ENCODE data around the gene KLHL14. TPM values are rescaled to one million over a fixed set of nuclear protein-coding genes. Genes with fewer than 3 reads are reported as not detected.

KLHL14 gene
- total and polyA plus RNA-seq, 2 donors = 0.24 to 0.64 TPM

- Histone ChIP-seq H3K9me3 (ENCODE audit: control insufficient read depth in 2 of 2, insufficient read depth in 1 of 2, low read length in 1 of 2) (no peaks in the 10 kb centered on the region), H3K36me3 (ENCODE audit: control insufficient read depth in 2 of 2, insufficient read depth in 2 of 2, low read length in 1 of 2) (no peaks in the 10 kb centered on the region), H3K27me3 (ENCODE audit: control insufficient read depth in 2 of 2, insufficient read depth in 1 of 2, low read length in 1 of 2) (no peaks in the 10 kb centered on the region), H3K4me3 (ENCODE audit: low read length in 2 of 2) (no peak overlapping the region), H3K27ac (ENCODE audit: low read depth in 1 of 2, low read length in 1 of 2) (no peak overlapping the region), H3K4me1 (ENCODE audit: control insufficient read depth in 2 of 2, insufficient read depth in 2 of 2, low read length in 2 of 2) (no peaks in the 10 kb centered on the region)
- 94% methylated on average over 1 of the region's 1 CpG for WGBS
- DNase-seq (ENCODE audit: low read depth in 6 of 9, low spot score in 9 of 9) = no peak
Observed at GRCh38 chr18:32712860-32713259, 60.0 kb downstream of the KLHL14 start.

GRCh38 chr18:32711862-32712261, 61.0 kb downstream of the KLHL14 start:
- Histone ChIP-seq H3K9me3 (ENCODE audit: control insufficient read depth in 2 of 2, insufficient read depth in 1 of 2, low read length in 1 of 2) (no peaks in the 10 kb centered on the region), H3K27me3 (ENCODE audit: control insufficient read depth in 2 of 2, insufficient read depth in 1 of 2, low read length in 1 of 2) (no peaks in the 10 kb centered on the region), H3K27ac (ENCODE audit: low read depth in 1 of 2, low read length in 1 of 2) (no peak overlapping the region), H3K4me3 (ENCODE audit: low read length in 2 of 2) (no peak overlapping the region), H3K4me1 (ENCODE audit: control insufficient read depth in 2 of 2, insufficient read depth in 2 of 2, low read length in 2 of 2) (no peaks in the 10 kb centered on the region), H3K36me3 (ENCODE audit: control insufficient read depth in 2 of 2, insufficient read depth in 2 of 2, low read length in 1 of 2) (no peaks in the 10 kb centered on the region)
- 92% methylated on average over 2 of the region's 2 CpGs for WGBS
- DNase-seq (ENCODE audit: low read depth in 6 of 9, low spot score in 9 of 9) = no peak

DNA sequence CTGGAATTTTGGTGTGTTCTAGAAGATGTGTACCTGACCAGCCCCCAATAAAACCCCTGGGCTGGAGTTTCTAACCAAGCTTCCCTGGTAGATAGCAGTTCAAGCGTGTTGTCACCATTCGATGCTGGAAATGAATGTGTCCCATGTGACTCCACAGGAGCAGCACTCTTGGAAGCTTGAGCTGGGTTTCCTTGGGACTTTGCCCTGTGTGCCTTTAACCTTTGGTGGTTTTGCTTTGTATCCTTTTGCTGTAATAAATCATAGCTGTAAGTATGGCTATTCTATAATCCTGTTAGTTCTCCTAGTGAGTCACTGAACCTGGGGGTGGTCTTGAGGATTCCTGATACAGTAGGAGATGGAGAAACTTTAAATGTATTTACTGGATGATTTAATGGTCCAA, 65.2 kb downstream of the KLHL14 start:
- H3K4me3 ChIP-seq (ENCODE audit: low read length in 2 of 2) = no peak overlapping the region
- no peaks in the 10 kb centered on the region for H3K36me3 ChIP-seq (ENCODE audit: control insufficient read depth in 2 of 2, insufficient read depth in 2 of 2, low read length in 1 of 2)
- H3K4me1 ChIP-seq (ENCODE audit: control insufficient read depth in 2 of 2, insufficient read depth in 2 of 2, low read length in 2 of 2) = no peaks in the 10 kb centered on the region
- WGBS = 90% methylated on average over 2 of the region's 2 CpGs
- H3K9me3 ChIP-seq (ENCODE audit: control insufficient read depth in 2 of 2, insufficient read depth in 1 of 2, low read length in 1 of 2) = no peaks in the 10 kb centered on the region
- H3K27me3 ChIP-seq (ENCODE audit: control insufficient read depth in 2 of 2, insufficient read depth in 1 of 2, low read length in 1 of 2) = no peaks in the 10 kb centered on the region
- H3K27ac ChIP-seq (ENCODE audit: low read depth in 1 of 2, low read length in 1 of 2) = no peak overlapping the region
- DNase-seq (ENCODE audit: low read depth in 6 of 9, low spot score in 9 of 9) = no peak

DNA sequence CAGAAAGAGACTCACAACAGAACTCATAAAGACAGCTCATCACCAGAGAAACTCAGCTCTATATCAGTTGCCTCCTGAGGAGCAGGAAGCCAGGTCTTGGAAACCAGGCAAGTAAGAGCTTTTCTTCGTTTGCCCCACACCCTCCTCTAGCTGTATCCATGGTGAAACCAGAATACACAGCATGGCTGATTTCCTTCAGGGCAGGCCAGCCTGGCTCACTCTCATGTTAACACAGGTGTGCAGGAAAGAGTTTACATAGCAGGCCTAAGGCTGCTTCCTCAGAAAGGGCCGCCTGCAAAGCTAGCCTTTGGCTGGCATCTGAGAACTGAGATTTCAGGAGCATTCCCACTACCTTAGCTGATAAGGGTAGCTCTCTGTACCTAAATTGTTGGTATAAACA, 65.7 kb downstream of the KLHL14 start:
- no peaks in the 10 kb centered on the region for H3K9me3 ChIP-seq (ENCODE audit: control insufficient read depth in 2 of 2, insufficient read depth in 1 of 2, low read length in 1 of 2)
- 82% methylated on average over 2 of the region's 2 CpGs for WGBS
- H3K36me3 ChIP-seq (ENCODE audit: control insufficient read depth in 2 of 2, insufficient read depth in 2 of 2, low read length in 1 of 2) = no peaks in the 10 kb centered on the region
- no peak overlapping the region for H3K4me3 ChIP-seq (ENCODE audit: low read length in 2 of 2)
- DNase-seq (ENCODE audit: low read depth in 6 of 9, low spot score in 9 of 9) = no peak
- H3K27ac ChIP-seq (ENCODE audit: low read depth in 1 of 2, low read length in 1 of 2) = no peak overlapping the region
- no peaks in the 10 kb centered on the region for H3K27me3 ChIP-seq (ENCODE audit: control insufficient read depth in 2 of 2, insufficient read depth in 1 of 2, low read length in 1 of 2)
- no peaks in the 10 kb centered on the region for H3K4me1 ChIP-seq (ENCODE audit: control insufficient read depth in 2 of 2, insufficient read depth in 2 of 2, low read length in 2 of 2)

DNA sequence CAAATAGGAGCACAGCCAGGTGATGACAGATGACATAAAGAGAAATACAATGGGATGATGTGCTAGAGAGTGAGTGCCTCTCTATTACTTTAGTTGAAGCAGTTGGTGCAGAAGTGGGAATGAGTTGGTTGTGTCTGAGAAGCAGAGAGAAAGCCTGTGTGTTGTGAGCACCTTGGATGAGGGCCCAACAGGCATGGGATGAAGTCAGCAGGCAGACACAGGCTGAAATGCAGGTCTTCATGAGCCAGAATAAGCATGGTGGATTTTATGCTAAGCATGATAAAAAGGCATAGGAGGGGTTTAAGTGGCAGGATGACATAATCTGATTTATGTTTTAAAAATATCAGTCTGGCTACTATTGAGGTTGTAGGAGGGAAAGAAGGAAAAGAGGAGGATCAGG, 71.5 kb downstream of the KLHL14 start:
- no peaks in the 10 kb centered on the region for H3K9me3 ChIP-seq (ENCODE audit: control insufficient read depth in 2 of 2, insufficient read depth in 1 of 2, low read length in 1 of 2)
- no peaks in the 10 kb centered on the region for H3K4me1 ChIP-seq (ENCODE audit: control insufficient read depth in 2 of 2, insufficient read depth in 2 of 2, low read length in 2 of 2)
- no peaks in the 10 kb centered on the region for H3K27me3 ChIP-seq (ENCODE audit: control insufficient read depth in 2 of 2, insufficient read depth in 1 of 2, low read length in 1 of 2)
- H3K27ac ChIP-seq (ENCODE audit: low read depth in 1 of 2, low read length in 1 of 2) = no peak overlapping the region
- H3K4me3 ChIP-seq (ENCODE audit: low read length in 2 of 2) = no peak overlapping the region
- no peak for DNase-seq (ENCODE audit: low read depth in 6 of 9, low spot score in 9 of 9)
- no peaks in the 10 kb centered on the region for H3K36me3 ChIP-seq (ENCODE audit: control insufficient read depth in 2 of 2, insufficient read depth in 2 of 2, low read length in 1 of 2)

DNA sequence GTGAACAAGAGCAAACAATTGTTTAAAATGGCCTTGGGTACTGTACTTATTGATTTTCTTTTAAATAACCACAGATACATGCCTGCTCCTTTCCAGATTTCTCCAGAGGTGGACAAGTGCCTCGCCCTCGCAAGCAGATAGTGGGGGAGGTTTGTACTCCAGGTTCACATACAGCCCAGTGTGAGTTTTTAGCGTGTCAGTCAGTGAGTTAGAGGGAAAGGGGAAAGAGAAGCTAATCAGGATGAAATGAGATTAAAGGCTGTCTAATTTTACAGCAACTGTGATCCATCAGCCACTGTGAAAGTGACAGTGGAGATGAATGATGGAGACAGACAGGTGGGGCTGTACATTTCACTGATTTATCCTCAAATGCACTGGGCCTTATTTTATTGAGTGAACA, 74.7 kb downstream of the KLHL14 start:
- Histone ChIP-seq H3K27ac (ENCODE audit: low read depth in 1 of 2, low read length in 1 of 2) (no peak overlapping the region), H3K36me3 (ENCODE audit: control insufficient read depth in 2 of 2, insufficient read depth in 2 of 2, low read length in 1 of 2) (no peaks in the 10 kb centered on the region), H3K9me3 (ENCODE audit: control insufficient read depth in 2 of 2, insufficient read depth in 1 of 2, low read length in 1 of 2) (no peaks in the 10 kb centered on the region), H3K4me1 (ENCODE audit: control insufficient read depth in 2 of 2, insufficient read depth in 2 of 2, low read length in 2 of 2) (no peaks in the 10 kb centered on the region), H3K4me3 (ENCODE audit: low read length in 2 of 2) (no peak overlapping the region), H3K27me3 (ENCODE audit: control insufficient read depth in 2 of 2, insufficient read depth in 1 of 2, low read length in 1 of 2) (no peaks in the 10 kb centered on the region)
- no peak for DNase-seq (ENCODE audit: low read depth in 6 of 9, low spot score in 9 of 9)
- 82% methylated on average over 3 of the region's 3 CpGs for WGBS

DNA sequence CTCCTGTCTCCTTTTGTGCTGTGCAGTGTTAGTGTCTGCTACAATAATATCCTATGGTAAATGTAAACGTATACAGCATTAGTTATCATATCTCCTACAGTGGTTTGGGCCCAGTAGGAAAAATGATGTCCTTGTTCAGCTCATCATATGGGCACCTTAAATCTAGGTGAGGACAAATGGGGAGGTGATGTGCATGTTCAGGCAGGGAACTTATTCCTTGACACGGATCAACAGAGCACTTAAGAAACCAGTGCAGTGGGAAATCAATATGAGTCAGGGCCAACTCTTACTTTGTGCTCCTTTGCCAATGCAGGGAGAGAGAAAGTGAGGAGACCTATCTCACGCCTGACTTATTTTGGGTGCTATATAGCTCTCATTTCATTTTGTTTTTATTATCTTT, 76.4 kb downstream of the KLHL14 start:
- no peaks in the 10 kb centered on the region for H3K9me3 ChIP-seq (ENCODE audit: control insufficient read depth in 2 of 2, insufficient read depth in 1 of 2, low read length in 1 of 2)
- WGBS = 89% methylated on average over 3 of the region's 3 CpGs
- no peaks in the 10 kb centered on the region for H3K27me3 ChIP-seq (ENCODE audit: control insufficient read depth in 2 of 2, insufficient read depth in 1 of 2, low read length in 1 of 2)
- H3K4me3 ChIP-seq (ENCODE audit: low read length in 2 of 2) = no peak overlapping the region
- no peaks in the 10 kb centered on the region for H3K4me1 ChIP-seq (ENCODE audit: control insufficient read depth in 2 of 2, insufficient read depth in 2 of 2, low read length in 2 of 2)
- no peak for DNase-seq (ENCODE audit: low read depth in 6 of 9, low spot score in 9 of 9)
- no peak overlapping the region for H3K27ac ChIP-seq (ENCODE audit: low read depth in 1 of 2, low read length in 1 of 2)
- no peaks in the 10 kb centered on the region for H3K36me3 ChIP-seq (ENCODE audit: control insufficient read depth in 2 of 2, insufficient read depth in 2 of 2, low read length in 1 of 2)

- Histone ChIP-seq H3K36me3 (ENCODE audit: control insufficient read depth in 2 of 2, insufficient read depth in 2 of 2, low read length in 1 of 2) (no peaks in the 10 kb centered on the region), H3K27me3 (ENCODE audit: control insufficient read depth in 2 of 2, insufficient read depth in 1 of 2, low read length in 1 of 2) (no peaks in the 10 kb centered on the region), H3K4me3 (ENCODE audit: low read length in 2 of 2) (no peak overlapping the region), H3K9me3 (ENCODE audit: control insufficient read depth in 2 of 2, insufficient read depth in 1 of 2, low read length in 1 of 2) (no peaks in the 10 kb centered on the region), H3K27ac (ENCODE audit: low read depth in 1 of 2, low read length in 1 of 2) (no peak overlapping the region), H3K4me1 (ENCODE audit: control insufficient read depth in 2 of 2, insufficient read depth in 2 of 2, low read length in 2 of 2) (no peaks in the 10 kb centered on the region)
- WGBS = 91% methylated on average over 3 of the region's 3 CpGs
- DNase-seq (ENCODE audit: low read depth in 6 of 9, low spot score in 9 of 9) = no peak
Observed at GRCh38 chr18:32695534-32695933, 77.3 kb downstream of the KLHL14 start.

DNA sequence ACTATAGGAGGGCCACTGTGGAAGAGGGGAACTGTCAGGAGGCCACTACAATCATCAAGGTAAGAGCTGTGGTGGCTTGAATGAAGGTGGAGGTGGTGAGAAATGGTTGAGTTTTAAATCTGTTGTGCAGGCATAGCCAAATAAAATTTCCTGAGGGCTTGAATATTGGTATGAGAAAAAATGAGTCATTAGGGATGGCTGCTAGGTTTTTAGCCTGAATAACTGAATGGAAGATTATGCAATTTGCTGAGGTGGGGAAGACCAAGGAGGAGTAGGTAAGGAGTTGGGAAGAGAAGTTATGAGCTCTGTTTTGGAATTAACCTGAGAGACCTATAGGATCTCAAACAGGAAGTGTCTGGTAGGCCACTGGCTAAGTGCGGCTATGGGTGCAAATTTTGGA, 84.0 kb downstream of the KLHL14 start:
- Histone ChIP-seq H3K36me3 (ENCODE audit: control insufficient read depth in 2 of 2, insufficient read depth in 2 of 2, low read length in 1 of 2) (no peaks in the 10 kb centered on the region), H3K27me3 (ENCODE audit: control insufficient read depth in 2 of 2, insufficient read depth in 1 of 2, low read length in 1 of 2) (no peaks in the 10 kb centered on the region), H3K4me1 (ENCODE audit: control insufficient read depth in 2 of 2, insufficient read depth in 2 of 2, low read length in 2 of 2) (no peaks in the 10 kb centered on the region), H3K9me3 (ENCODE audit: control insufficient read depth in 2 of 2, insufficient read depth in 1 of 2, low read length in 1 of 2) (no peaks in the 10 kb centered on the region), H3K4me3 (ENCODE audit: low read length in 2 of 2) (no peak overlapping the region), H3K27ac (ENCODE audit: low read depth in 1 of 2, low read length in 1 of 2) (no peak overlapping the region)
- WGBS = 97% methylated on average over 1 of the region's 1 CpG
- DNase-seq (ENCODE audit: low read depth in 6 of 9, low spot score in 9 of 9) = no peak

GRCh38 chr18:32684940-32685339, 87.9 kb downstream of the KLHL14 start:
- DNase-seq (ENCODE audit: low read depth in 6 of 9, low spot score in 9 of 9) = no peak
- no peak overlapping the region for H3K27ac ChIP-seq (ENCODE audit: low read depth in 1 of 2, low read length in 1 of 2)
- no peak overlapping the region for H3K4me3 ChIP-seq (ENCODE audit: low read length in 2 of 2)
- no peaks in the 10 kb centered on the region for H3K36me3 ChIP-seq (ENCODE audit: control insufficient read depth in 2 of 2, insufficient read depth in 2 of 2, low read length in 1 of 2)
- 93% methylated on average over 8 of the region's 8 CpGs for whole genome bisulfite sequencing
- H3K9me3 ChIP-seq (ENCODE audit: control insufficient read depth in 2 of 2, insufficient read depth in 1 of 2, low read length in 1 of 2) = no peaks in the 10 kb centered on the region
- no peaks in the 10 kb centered on the region for H3K27me3 ChIP-seq (ENCODE audit: control insufficient read depth in 2 of 2, insufficient read depth in 1 of 2, low read length in 1 of 2)
- H3K4me1 ChIP-seq (ENCODE audit: control insufficient read depth in 2 of 2, insufficient read depth in 2 of 2, low read length in 2 of 2) = no peaks in the 10 kb centered on the region
